HEK293T (cell line): ENCODE data around the gene ADAD2.

Experiments used
- ARNT ChIP-seq: fragments of 450-650 bp; IDR thresholded peaks from 2 replicates; pipeline ENCODE4 v1.6.1; 2017; ENCODE audit warnings: mild to moderate bottlenecking
- BHLHE40 ChIP-seq: fragments of 450-650 bp; IDR thresholded peaks from 2 replicates; pipeline ENCODE4 v1.6.1; 2016; ENCODE audit warnings: mild to moderate bottlenecking, moderate library complexity, borderline replicate concordance
- CTBP1 ChIP-seq: fragments of 450-650 bp; IDR thresholded peaks from 2 replicates; pipeline ENCODE4 v1.6.1; 2016; ENCODE audit warnings: borderline replicate concordance
- FOXA1 ChIP-seq: fragments of 450-650 bp; IDR thresholded peaks from 2 replicates; pipeline ENCODE4 v1.6.1; 2016; ENCODE audit warnings: mild to moderate bottlenecking
- HDGF ChIP-seq: fragments of 450-650 bp; IDR thresholded peaks from 2 replicates; pipeline ENCODE4 v1.6.1; 2017; ENCODE audit warnings: antibody characterized with exemption, borderline replicate concordance
- SP1 ChIP-seq: fragments of 450-650 bp; IDR thresholded peaks from 2 replicates; pipeline ENCODE4 v1.6.1; 2017

GRCh38 chr16:84225126-84225525 is 34.2 kb downstream of the ADAD2 start:
- TF ChIP-seq CTBP1 (no peak), ARNT (no peak), BHLHE40 (no peak), SP1 (no peak), HDGF (no peak), FOXA1 (no peak)
